ENCODE results near the gene URB1. TPM values are rescaled to one million over a fixed set of nuclear protein-coding genes. Genes with fewer than 3 reads are reported as not detected.

Gene URB1
- total and polyA plus RNA-seq, 2 donors (not counting 3 experiments of a cell fraction or from before 2014, with no cell fraction given), result 8.0 to 27.3 TPM

GRCh38 chr21:32377991-32378390, 14.8 kb downstream of the URB1 start:
- POLR2A ChIA-PET, result no interaction called here
- H4K20me1 ChIP-seq (replicated peaks; ENCODE audit: control insufficient read depth, extremely low read depth, insufficient read depth, low read length), result no peaks in the 10 kb centered on the region
- H3K9me1 ChIP-seq (replicated peaks; ENCODE audit: control insufficient read depth, extremely low read depth, insufficient read depth, low read length), result no peaks in the 10 kb centered on the region
- BruUV-seq (replicated peaks), result no TSS peak
- CTCF ChIA-PET, result no interaction called here
- TF ChIP-seq MAX (IDR thresholded peaks at IDR 0.05; ENCODE audit: insufficient read depth, insufficient read length), result no peak
- no peak overlapping the region for H3K9ac ChIP-seq (replicated peaks; ENCODE audit: extremely low read depth, insufficient read depth, low read length)
- peaks cover 2% of the 10 kb centered on the region for H3K79me2 ChIP-seq (ENCODE audit: control insufficient read depth, insufficient read depth, low read length)
- FAIRE-seq (no peak), DNase-seq (ENCODE audit: low read depth, low spot score) (no peak)
- H3K27me3 ChIP-seq (ENCODE audit: control insufficient read depth in 2 of 2, insufficient read depth in 2 of 2, low read length in 2 of 2), result no peaks in the 10 kb centered on the region
- dilution Hi-C loops (cut with MboI; ENCODE audit: extremely low pct_ligation_motif_present, low sequenced_read_pairs) (no loop called here), intact Hi-C loops (cut with micrococcal nuclease) (no loop called here)
- no peak overlapping the region for H3K4me3 ChIP-seq (replicated peaks in 1 of 3; ENCODE audit: insufficient read depth in 1 of 3, low read depth in 1 of 3, low read length in 3 of 3)
- H3K27ac ChIP-seq (ENCODE audit: insufficient read depth, low read depth, low read length), result no peak overlapping the region
- H3K4me1 ChIP-seq (ENCODE audit: control insufficient read depth, extremely low read depth, insufficient read depth, low read length), result peaks cover 2% of the 10 kb centered on the region
- H3K4me2 ChIP-seq (ENCODE audit: insufficient read depth, low read length), result no peak overlapping the region
- H3K9me3 ChIP-seq (replicated peaks; ENCODE audit: control insufficient read depth, insufficient read depth, low read length), result no peaks in the 10 kb centered on the region
- H2AFZ ChIP-seq (ENCODE audit: low read depth, low read length), result no peak overlapping the region
- peaks cover 12 to 13% of the 10 kb centered on the region in 2 experiments for H3K36me3 ChIP-seq (ENCODE audit: control insufficient read depth in 2 of 2, extremely low read depth in 1 of 2, insufficient read depth in 2 of 2, low read length in 2 of 2)

- intact Hi-C loops (cut with micrococcal nuclease), result no loop called here
- ChIA-PET CTCF (no interaction called here), POLR2A (no interaction called here)
- DNase-seq (ENCODE audit: low read depth, low spot score) (no peak), FAIRE-seq (no peak)
- Histone ChIP-seq H3K9ac (replicated peaks; ENCODE audit: extremely low read depth, insufficient read depth, low read length) (no peak overlapping the region), H4K20me1 (replicated peaks; ENCODE audit: control insufficient read depth, extremely low read depth, insufficient read depth, low read length) (no peaks in the 10 kb centered on the region), H3K4me3 (replicated peaks in 1 of 3; ENCODE audit: insufficient read depth in 1 of 3, low read depth in 1 of 3, low read length in 3 of 3) (no peak overlapping the region), H3K27me3 (ENCODE audit: control insufficient read depth in 2 of 2, insufficient read depth in 2 of 2, low read length in 2 of 2) (no peaks in the 10 kb centered on the region), H3K4me1 (ENCODE audit: control insufficient read depth, extremely low read depth, insufficient read depth, low read length) (peaks cover 7% of the 10 kb centered on the region), H3K36me3 (ENCODE audit: control insufficient read depth in 2 of 2, extremely low read depth in 1 of 2, insufficient read depth in 2 of 2, low read length in 2 of 2) (peaks cover 8 to 11% of the 10 kb centered on the region in 2 experiments), H3K9me1 (replicated peaks; ENCODE audit: control insufficient read depth, extremely low read depth, insufficient read depth, low read length) (no peaks in the 10 kb centered on the region), H2AFZ (ENCODE audit: low read depth, low read length) (no peak overlapping the region), H3K27ac (ENCODE audit: insufficient read depth, low read depth, low read length) (no peak overlapping the region), H3K4me2 (ENCODE audit: insufficient read depth, low read length) (no peak overlapping the region), H3K9me3 (replicated peaks; ENCODE audit: control insufficient read depth, insufficient read depth, low read length) (no peaks in the 10 kb centered on the region), H3K79me2 (ENCODE audit: control insufficient read depth, insufficient read depth, low read length) (peaks cover 2% of the 10 kb centered on the region)
- no TSS peak for BruUV-seq (replicated peaks)
- TF ChIP-seq GATA2 (IDR thresholded peaks at IDR 0.05; ENCODE audit: insufficient read depth, insufficient read length, low read depth, low read length) (no peak), FOS (IDR thresholded peaks at IDR 0.05; ENCODE audit: borderline replicate concordance, insufficient read depth, low read length) (no peak), JUN (IDR thresholded peaks at IDR 0.05; ENCODE audit: borderline replicate concordance, insufficient read depth, insufficient read length, low read depth) (no peak), MYC (IDR thresholded peaks at IDR 0.05; ENCODE audit: low read depth, low read length) (no peak), MAX (IDR thresholded peaks at IDR 0.05; ENCODE audit: insufficient read depth, insufficient read length) (no peak), EZH2 (IDR thresholded peaks at IDR 0.05; ENCODE audit: borderline replicate concordance, low read depth, low read length, severe bottlenecking) (no peak), POLR2AphosphoS5 (IDR thresholded peaks at IDR 0.05; ENCODE audit: insufficient read depth, low read depth, low read length) (no peak), POLR2A (IDR thresholded peaks at IDR 0.05; ENCODE audit: low read depth, low read length) (no peak), CTCF (IDR thresholded peaks at IDR 0.05; ENCODE audit: extremely low read depth in 1 of 2, insufficient read depth in 1 of 2, low read depth in 1 of 2, low read length in 2 of 2) (no peak)
- dilution Hi-C loops (cut with MboI; ENCODE audit: extremely low pct_ligation_motif_present, low sequenced_read_pairs), result no loop called here
These were observed 15.3 kb downstream of the URB1 start for GRCh38 chr21:32377506-32377905.

All from endothelial cell of umbilical vein (primary cell).